OCI-LY7 (cell line): ENCODE measurements around the gene PLCB3. TPM values are rescaled to one million over a fixed set of nuclear protein-coding genes. Genes with fewer than 3 reads are reported as not detected.

Experiments used
- BruUV-seq: library from RNA; stranded (reverse); fragments of 400-500 nt; replicated peaks from 2 replicates; lab custom pipeline; 2021; lab: Mats Ljungman, UMichigan
- CTCF ChIA-PET: fragments of 300-600 bp; sonication (Branson Sonifier 250); formaldehyde crosslinking; loops from one replicate; lab custom pipeline; 2022; ENCODE audit warnings: antibody characterized with exemption; ENCODE audit not compliant: unreplicated experiment; lab: Charles Lee
- POLR2A ChIA-PET: fragments of 300-600 bp; sonication (Branson Sonifier 250); formaldehyde crosslinking; loops from one replicate; lab custom pipeline; 2022; ENCODE audit warnings: antibody characterized with exemption; lab: Charles Lee
- DNase-seq: peaks from one replicate; pipeline ENCODE4 v3.0.0-alpha.2; 2015; ENCODE audit warnings: low spot score
- H2AFZ ChIP-seq: fragments of 200-600 bp; sonication (generic), shearing (Covaris generic); 2 replicates; pipeline ENCODE4 v1.6.1; 2014; ENCODE audit warnings: mild to moderate bottlenecking, antibody characterized with exemption, low read length, moderate library complexity
- H3K27ac ChIP-seq: fragments of 200-600 bp; sonication (generic); 2 replicates; pipeline ENCODE4 v1.5.1; 2014; ENCODE audit warnings: mixed run types, low read depth, mild to moderate bottlenecking, moderate library complexity, low read length, inconsistent platforms; ENCODE audit not compliant: poor library complexity, severe bottlenecking
- H3K36me3 ChIP-seq: fragments of 200-600 bp; sonication (generic); 2 replicates; pipeline ENCODE4 v1.6.1; 2014; ENCODE audit warnings: mild to moderate bottlenecking, antibody characterized with exemption, low read length, moderate library complexity, mixed read lengths; ENCODE audit not compliant: insufficient read depth
- H3K4me1 ChIP-seq: fragments of 200-600 bp; sonication (generic); 2 replicates; pipeline ENCODE4 v1.5.1; 2014; ENCODE audit warnings: mild to moderate bottlenecking, low read length; ENCODE audit not compliant: insufficient read depth, poor library complexity, severe bottlenecking
- H3K4me2 ChIP-seq: fragments of 200-600 bp; sonication (generic); 2 replicates; pipeline ENCODE4 v1.6.1; 2014; ENCODE audit warnings: mild to moderate bottlenecking, low read length
- H3K4me3 ChIP-seq: fragments of 200-600 bp; sonication (generic); 2 replicates; pipeline ENCODE4 v1.5.1; 2014; ENCODE audit warnings: mild to moderate bottlenecking, low read depth, low read length; ENCODE audit not compliant: poor library complexity, severe bottlenecking
- H3K79me2 ChIP-seq: fragments of 200-600 bp; sonication (generic); 2 replicates; pipeline ENCODE4 v1.6.1; 2016; ENCODE audit warnings: low read depth, mild to moderate bottlenecking, low read length, moderate library complexity, mixed read lengths; ENCODE audit not compliant: insufficient read depth
- H3K9me2 ChIP-seq: fragments of 200-600 bp; sonication (generic); 2 replicates; pipeline ENCODE4 v1.6.1; 2016; ENCODE audit warnings: mild to moderate bottlenecking, low read length, mixed read lengths; ENCODE audit not compliant: insufficient read depth
- H3K9me3 ChIP-seq: fragments of 200-600 bp; sonication (generic); 2 replicates; pipeline ENCODE4 v1.6.1; 2014; ENCODE audit warnings: mild to moderate bottlenecking, mixed run types, low read length, mixed read lengths
- H4K20me1 ChIP-seq: fragments of 200-600 bp; sonication (generic); 2 replicates; pipeline ENCODE4 v1.6.1; 2014; ENCODE audit warnings: mild to moderate bottlenecking, antibody characterized with exemption, low read length, moderate library complexity, mixed read lengths; ENCODE audit not compliant: insufficient read depth
- CTCF ChIP-seq: fragments of 200-600 bp; sonication (generic); conservative IDR thresholded peaks from 2 replicates; pipeline ENCODE4 v1.5.1; 2014; ENCODE audit warnings: mild to moderate bottlenecking, antibody characterized with exemption, low read length, moderate library complexity, mixed read lengths
- EZH2phosphoT487 ChIP-seq: fragments of 200-600 bp; sonication (generic); IDR thresholded peaks from 2 replicates; pipeline ENCODE4 v1.6.1; 2018; ENCODE audit warnings: low read depth, borderline replicate concordance, mild to moderate bottlenecking, mixed run types, antibody characterized with exemption, low read length, moderate library complexity, mixed read lengths
- intact Hi-C: fragments of 100-400 bp; cut with micrococcal nuclease; formaldehyde crosslinking; loops from one replicate; pipeline ENCODE4 v1.10.0; 2022; ENCODE audit not compliant: unreplicated experiment
- total RNA-seq, 2 experiments: library from RNA; depleted of rRNA in 1 of 2; stranded (reverse); fragments of >200 nt in 1 of 2; shearing (Covaris generic) in 1 of 2; gene quantifications; 2 replicates each; pipeline ENCODE4 v1.2.3, GENCODE V29; 2014 to 2022

The PLCB3 gene
- total RNA-seq, 2 experiments from 2014 or later = 7.6 to 10.3 TPM

- CTCF ChIA-PET = no interaction called here
- intact Hi-C loops = no loop called here
- Histone ChIP-seq H2AFZ (no peak overlapping the region), H3K27ac (no peak overlapping the region), H3K9me3 (no peaks in the 10 kb centered on the region), H3K4me2 (no peak overlapping the region), H3K4me3 (no peak overlapping the region), H3K4me1 (peaks cover 8% of the 10 kb centered on the region), H3K79me2 (no peaks in the 10 kb centered on the region), H4K20me1 (no peaks in the 10 kb centered on the region), H3K9me2 (no peaks in the 10 kb centered on the region), H3K36me3 (no peaks in the 10 kb centered on the region)
- TF ChIP-seq CTCF (no peak), EZH2phosphoT487 (no peak)
- BruUV-seq = no TSS peak
- no peak for DNase-seq
- POLR2A ChIA-PET = no interaction called here
These were observed 39.3 kb downstream of the PLCB3 start for GRCh38 chr11:64290352-64291261.

GRCh38 chr11:64291262-64291751 is 40.0 kb downstream of the PLCB3 start, which contains the start of gene KCNK4:
Gene KCNK4, plus strand, starts transcription at chr11:64291302. Its CDS starts 1,717 bp downstream, at chr11:64293019.
- H3K4me1 ChIP-seq = peaks cover 3% of the 10 kb centered on the region
- H3K27ac ChIP-seq = no peak within 1 kb of the TSS
- no peak within 1 kb of the TSS for H3K4me2 ChIP-seq
- H3K79me2 ChIP-seq = no peaks in the 10 kb centered on the region
- no peaks in the 10 kb centered on the region for H4K20me1 ChIP-seq
- no peaks in the 10 kb centered on the region for H3K9me2 ChIP-seq
- POLR2A ChIA-PET = no interaction called here
- CTCF ChIA-PET = no interaction called here
- no peak for DNase-seq
- no peaks in the 10 kb centered on the region for H3K9me3 ChIP-seq
- no peak within 1 kb of the TSS for H2AFZ ChIP-seq
- intact Hi-C loops = no loop called here
- no peak within 1 kb of the TSS for H3K4me3 ChIP-seq
- TF ChIP-seq EZH2phosphoT487 = no peak
- TF ChIP-seq CTCF = no peak
- H3K36me3 ChIP-seq = no peaks in the 10 kb centered on the region
- no TSS peak for BruUV-seq
